SJSA1 (cell line): Measurements from ENCODE around the gene C2orf72. TPM values are rescaled to one million over a fixed set of nuclear protein-coding genes. Genes with fewer than 3 reads are reported as not detected.
A peak's percentile ranks its signal among the peaks of the same experiment; 100 is the strongest.
"Not testable (repeated sequence)": the region's sequence is repeated elsewhere in the genome, so short reads cannot be mapped to it uniquely, and the experiment has no call there.

Experiments used
- DNase-seq, 2 experiments: peaks; one replicate each; pipeline ENCODE4 v3.0.0-alpha.2; 2015 to 2020; ENCODE audit warnings: low spot score in 2 of 2, low read depth in 1 of 2
- H3K27ac ChIP-seq: fragments of 250-450 bp; sonication (Bioruptor Pico); 2 replicates; pipeline ENCODE4 v1.5.1; 2020; ENCODE audit warnings: mild to moderate bottlenecking, moderate library complexity
- H3K27me3 ChIP-seq: fragments of 250-450 bp; sonication (Bioruptor Pico); replicated peaks from 2 replicates; pipeline ENCODE4 v1.5.1; 2020; ENCODE audit warnings: mild to moderate bottlenecking, moderate library complexity
- H3K36me3 ChIP-seq: fragments of 250-450 bp; sonication (Bioruptor Pico); 2 replicates; pipeline ENCODE4 v1.5.1; 2020; ENCODE audit warnings: mild to moderate bottlenecking
- H3K4me1 ChIP-seq: fragments of 250-450 bp; sonication (Bioruptor Pico); replicated peaks from 2 replicates; pipeline ENCODE4 v1.6.1; 2021; ENCODE audit warnings: mild to moderate bottlenecking
- H3K4me3 ChIP-seq: fragments of 250-450 bp; sonication (Bioruptor Pico); 2 replicates; pipeline ENCODE4 v1.5.1; 2020; ENCODE audit warnings: mild to moderate bottlenecking
- H3K9me3 ChIP-seq: fragments of 250-450 bp; sonication (Bioruptor Pico); replicated peaks from 2 replicates; pipeline ENCODE4 v1.5.1; 2020; ENCODE audit warnings: mild to moderate bottlenecking
- total RNA-seq: library from RNA; depleted of rRNA; stranded (reverse); fragments of >200 nt; shearing (Covaris generic); gene quantifications from 2 replicates; pipeline ENCODE4 v1.2.3, GENCODE V29; 2014

C2orf72 gene
- total RNA-seq, 1 experiment from 2014 or later = not detected

GRCh38 chr2:231057590-231057989, 20.3 kb downstream of the C2orf72 start:
- peaks cover 28% of the 10 kb centered on the region for H3K4me1 ChIP-seq
- peaks cover 35% of the 10 kb centered on the region for H3K36me3 ChIP-seq
- no peak for DNase-seq
- H3K27ac ChIP-seq = peak overlapping the region; percentile 94
- no peaks in the 10 kb centered on the region for H3K9me3 ChIP-seq
- H3K27me3 ChIP-seq = no peaks in the 10 kb centered on the region
- peak overlapping the region; percentile 88 for H3K4me3 ChIP-seq

GRCh38 chr2:231058761-231059550, 21.6 kb downstream of the C2orf72 start:
- H3K27ac ChIP-seq = no peak overlapping the region
- H3K4me3 ChIP-seq = no peak overlapping the region
- peaks cover 20% of the 10 kb centered on the region for H3K4me1 ChIP-seq
- DNase-seq = no peak
- no peaks in the 10 kb centered on the region for H3K9me3 ChIP-seq
- H3K36me3 ChIP-seq = peaks cover 48% of the 10 kb centered on the region
- H3K27me3 ChIP-seq = no peaks in the 10 kb centered on the region

- no peak for DNase-seq
- no peaks in the 10 kb centered on the region for H3K9me3 ChIP-seq
- H3K27me3 ChIP-seq = no peaks in the 10 kb centered on the region
- H3K27ac ChIP-seq = no peak overlapping the region
- peaks cover 56% of the 10 kb centered on the region for H3K36me3 ChIP-seq
- no peak overlapping the region for H3K4me3 ChIP-seq
- peaks cover 20% of the 10 kb centered on the region for H3K4me1 ChIP-seq
Measured at GRCh38 chr2:231059756-231060155, 22.4 kb downstream of the C2orf72 start.

DNA sequence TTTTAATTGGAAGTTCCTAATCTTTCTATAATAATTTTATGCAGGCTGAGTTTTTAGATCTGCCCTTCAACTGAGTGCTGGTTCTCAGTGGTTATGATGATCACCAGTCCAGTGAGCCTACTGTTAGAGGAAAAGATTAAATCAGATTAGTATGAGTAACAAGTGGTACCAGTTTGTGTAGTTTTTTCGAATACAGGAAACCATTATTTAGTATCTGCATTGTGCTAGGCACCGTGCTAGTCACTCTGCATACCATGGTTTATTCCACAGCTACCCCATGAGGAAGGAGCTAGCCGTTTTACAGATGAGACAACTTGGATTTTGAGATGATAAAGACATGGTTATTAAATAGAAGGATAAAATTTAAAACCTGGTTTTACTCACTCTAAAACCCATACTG, 25.5 kb downstream of the C2orf72 start:
- Histone ChIP-seq H3K27ac (no peak overlapping the region), H3K27me3 (no peaks in the 10 kb centered on the region), H3K36me3 (peaks cover 77% of the 10 kb centered on the region), H3K9me3 (no peaks in the 10 kb centered on the region), H3K4me3 (no peak overlapping the region), H3K4me1 (peaks cover 20% of the 10 kb centered on the region)
- no peak for DNase-seq

GRCh38 chr2:231063347-231063746, 26.0 kb downstream of the C2orf72 start:
- H3K27me3 ChIP-seq = no peaks in the 10 kb centered on the region
- no peak for DNase-seq

DNA sequence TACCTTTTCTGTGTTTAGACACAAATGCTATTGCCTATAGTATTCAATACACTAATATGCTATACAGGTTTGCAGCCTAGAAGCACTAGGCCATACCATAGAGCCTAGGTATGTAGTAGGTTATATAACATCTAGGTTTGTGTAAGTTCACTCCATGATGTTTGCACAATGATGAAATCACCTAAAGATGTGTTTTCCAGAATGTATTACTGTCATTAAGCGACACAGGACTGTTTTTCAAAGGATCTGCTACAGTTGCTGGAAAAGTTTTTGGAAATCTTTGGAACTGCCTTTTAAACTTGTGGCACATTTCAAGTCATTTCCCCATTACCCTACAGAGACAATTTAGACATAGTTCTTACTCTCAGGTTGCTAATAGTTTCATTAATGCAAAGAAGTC, 28.6 kb downstream of the C2orf72 start:
- no peak for DNase-seq
- no peak overlapping the region for H3K4me3 ChIP-seq
- no peaks in the 10 kb centered on the region for H3K4me1 ChIP-seq
- peaks cover 95% of the 10 kb centered on the region for H3K36me3 ChIP-seq
- no peaks in the 10 kb centered on the region for H3K9me3 ChIP-seq
- H3K27ac ChIP-seq = no peak overlapping the region
- no peaks in the 10 kb centered on the region for H3K27me3 ChIP-seq

More at GRCh38 chr2:231063347-231063746, 26.0 kb downstream of the C2orf72 start:
- peaks cover 82% of the 10 kb centered on the region for H3K36me3 ChIP-seq
- H3K27ac ChIP-seq = no peak overlapping the region
- no peak overlapping the region for H3K4me3 ChIP-seq
- peaks cover 14% of the 10 kb centered on the region for H3K4me1 ChIP-seq
- H3K9me3 ChIP-seq = no peaks in the 10 kb centered on the region

DNA sequence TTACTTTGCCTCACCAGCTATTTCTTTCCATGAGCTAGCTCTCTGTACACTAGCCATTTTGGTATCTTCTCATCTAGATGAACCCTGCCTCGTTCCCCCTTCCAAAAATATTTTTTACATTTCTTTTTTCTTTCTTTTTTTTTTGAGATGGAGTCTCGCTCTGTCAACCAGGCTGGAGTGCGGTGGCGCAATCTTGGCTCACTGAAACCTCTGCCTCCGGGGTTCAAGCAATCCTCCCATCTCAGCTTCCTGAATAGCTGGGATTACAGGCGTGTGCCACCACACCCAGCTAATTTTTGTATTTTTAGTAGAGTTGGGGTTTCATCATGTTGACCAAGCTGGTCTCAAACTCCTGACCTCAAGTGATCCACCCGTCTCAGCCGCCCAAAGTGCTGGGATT, 30.2 kb downstream of the C2orf72 start:
- peaks cover 94% of the 10 kb centered on the region for H3K36me3 ChIP-seq
- H3K9me3 ChIP-seq = not testable (repeated sequence)

GRCh38 chr2:231068525-231069222, 31.4 kb downstream of the C2orf72 start:
- H3K4me3 ChIP-seq = no peak overlapping the region
- H3K36me3 ChIP-seq = peaks cover 92% of the 10 kb centered on the region
- no peaks in the 10 kb centered on the region for H3K4me1 ChIP-seq
- H3K9me3 ChIP-seq = no peaks in the 10 kb centered on the region
- H3K27me3 ChIP-seq = no peaks in the 10 kb centered on the region
- H3K27ac ChIP-seq = no peak overlapping the region
- DNase-seq = no peak

More for the DNA sequence above, 30.2 kb downstream of the C2orf72 start:
- not testable (repeated sequence) for H3K4me1 ChIP-seq, H3K27ac ChIP-seq, H3K27me3 ChIP-seq, H3K4me3 ChIP-seq, DNase-seq

- no peak overlapping the region for H3K4me3 ChIP-seq
- H3K36me3 ChIP-seq = peaks cover 90% of the 10 kb centered on the region
- no peaks in the 10 kb centered on the region for H3K9me3 ChIP-seq
- no peak overlapping the region for H3K27ac ChIP-seq
- no peak for DNase-seq
- no peaks in the 10 kb centered on the region for H3K4me1 ChIP-seq
- H3K27me3 ChIP-seq = no peaks in the 10 kb centered on the region
Measured at GRCh38 chr2:231069379-231070054, 32.2 kb downstream of the C2orf72 start.

DNA sequence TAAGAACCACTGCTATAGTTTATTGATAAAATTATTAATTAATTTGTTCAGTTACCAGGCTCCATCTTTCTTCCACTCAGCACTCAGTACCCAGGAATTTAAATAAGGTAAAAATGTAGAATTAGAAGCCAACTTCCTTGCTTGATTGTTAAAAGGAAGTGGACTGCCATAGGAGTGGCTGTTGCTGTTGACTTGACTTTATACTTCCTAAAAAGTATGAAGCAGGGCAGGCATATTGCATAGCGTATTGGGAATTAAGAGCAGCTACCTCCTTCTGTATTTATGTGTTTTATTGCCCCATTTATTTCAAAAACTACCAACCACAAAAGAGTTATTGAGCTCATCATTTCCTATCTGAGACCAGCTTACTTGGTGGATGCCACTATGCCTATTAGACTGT, 47.2 kb downstream of the C2orf72 start:
- H3K36me3 ChIP-seq = peaks cover 95% of the 10 kb centered on the region
- H3K27ac ChIP-seq = no peak overlapping the region
- no peaks in the 10 kb centered on the region for H3K27me3 ChIP-seq
- no peaks in the 10 kb centered on the region for H3K4me1 ChIP-seq
- DNase-seq = no peak
- no peak overlapping the region for H3K4me3 ChIP-seq
- H3K9me3 ChIP-seq = no peaks in the 10 kb centered on the region

DNA sequence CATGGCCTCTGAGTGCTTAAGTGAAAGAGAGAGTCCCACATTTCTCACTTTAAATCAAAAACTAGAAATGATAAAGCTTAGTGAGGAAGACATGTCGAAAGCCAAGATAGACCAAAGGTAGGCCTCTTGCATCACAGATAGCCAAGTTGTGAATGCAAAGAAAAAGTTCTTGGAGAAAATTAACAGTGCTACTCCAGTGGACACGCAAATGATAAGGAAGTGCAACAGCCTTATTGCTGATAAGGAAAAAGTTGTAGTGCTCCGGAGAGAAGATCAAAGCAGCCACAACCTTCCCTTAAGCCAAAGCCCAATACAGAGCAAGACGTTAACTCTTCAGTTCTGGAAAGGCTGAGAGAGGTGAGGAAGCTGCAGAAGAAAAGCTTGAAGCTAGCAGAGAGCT, 51.4 kb downstream of the C2orf72 start:
- no peak overlapping the region for H3K4me3 ChIP-seq
- H3K27ac ChIP-seq = no peak overlapping the region
- no peak for DNase-seq
- no peaks in the 10 kb centered on the region for H3K9me3 ChIP-seq
- no peaks in the 10 kb centered on the region for H3K27me3 ChIP-seq
- no peaks in the 10 kb centered on the region for H3K4me1 ChIP-seq
- peaks cover 96% of the 10 kb centered on the region for H3K36me3 ChIP-seq

DNA sequence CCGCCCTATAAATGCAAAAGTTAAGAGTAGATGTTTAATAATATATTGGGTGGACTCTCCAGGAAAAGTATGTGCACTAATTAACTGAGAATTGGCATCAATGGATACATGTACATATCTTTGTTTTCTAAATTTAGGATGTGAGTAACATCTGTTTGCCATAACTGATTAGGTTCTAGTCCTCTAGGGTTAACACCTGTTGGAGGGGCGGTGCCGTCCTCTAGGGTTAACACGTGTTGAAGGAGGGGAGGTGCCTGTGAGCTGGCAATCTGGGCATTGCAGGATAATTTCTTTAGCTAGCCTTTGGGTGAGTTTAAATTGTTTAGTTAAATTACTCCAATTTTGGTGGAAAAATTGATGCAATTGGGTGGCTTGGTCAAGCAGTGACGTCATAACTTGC, 56.6 kb downstream of the C2orf72 start:
- peaks cover 93% of the 10 kb centered on the region for H3K36me3 ChIP-seq
- H3K9me3 ChIP-seq = no peaks in the 10 kb centered on the region
- H3K4me3 ChIP-seq = no peak overlapping the region
- no peak overlapping the region for H3K27ac ChIP-seq
- DNase-seq = no peak
- no peaks in the 10 kb centered on the region for H3K4me1 ChIP-seq
- H3K27me3 ChIP-seq = no peaks in the 10 kb centered on the region

DNA sequence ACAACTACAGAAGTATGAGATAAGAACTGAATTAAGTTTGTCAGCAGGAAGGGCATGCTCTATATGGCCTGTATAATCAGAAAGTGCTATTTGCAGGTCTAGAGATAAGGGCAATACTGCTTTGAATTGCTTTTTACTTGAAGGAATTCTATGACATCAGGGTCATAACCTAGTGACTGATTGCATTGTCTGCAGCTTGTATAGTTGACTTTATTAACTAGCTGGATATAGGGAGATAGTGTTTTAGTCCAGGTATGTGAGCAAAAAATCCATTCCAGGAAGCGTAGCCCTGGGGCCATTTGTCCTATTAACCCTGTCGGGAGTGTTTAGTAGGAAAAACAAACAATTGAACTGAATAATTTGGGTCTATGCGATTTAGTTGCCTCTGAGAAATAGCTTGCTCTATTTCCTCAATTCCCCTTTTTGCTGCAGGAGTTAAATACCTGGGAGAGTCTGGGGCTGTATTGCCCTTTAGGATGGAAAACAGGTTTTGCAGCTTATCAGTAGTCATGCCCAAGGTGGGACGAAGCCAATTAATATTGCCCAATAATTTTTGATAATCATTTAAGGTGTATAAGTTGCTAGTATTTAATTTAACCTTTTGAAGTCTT, 57.5 kb downstream of the C2orf72 start:
- Histone ChIP-seq H3K36me3 (peaks cover 95% of the 10 kb centered on the region), H3K4me3 (no peak overlapping the region), H3K9me3 (no peaks in the 10 kb centered on the region), H3K27me3 (no peaks in the 10 kb centered on the region), H3K4me1 (no peaks in the 10 kb centered on the region), H3K27ac (no peak overlapping the region)
- DNase-seq = no peak
